ENCODE results near the gene ZBTB7C.

The ZBTB7C gene

GRCh38 chr18:48046843-48047242 lies 362.3 kb downstream of the ZBTB7C start:
- H3K4me3 ChIP-seq (replicated peaks; ENCODE audit: low read depth, low read length) = no peak overlapping the region
- no peak for TF ChIP-seq CTCF (IDR thresholded peaks at IDR 0.05; ENCODE audit: low read length, missing control alignments)
- no peak for DNase-seq (ENCODE audit: low read depth)

GRCh38 chr18:48045744-48046143 lies 363.4 kb downstream of the ZBTB7C start:
- no peak for TF ChIP-seq CTCF (IDR thresholded peaks at IDR 0.05; ENCODE audit: low read length, missing control alignments)
- no peak overlapping the region for H3K4me3 ChIP-seq (replicated peaks; ENCODE audit: low read depth, low read length)
- DNase-seq (ENCODE audit: low read depth) = no peak

GRCh38 chr18:48044944-48045343 lies 364.2 kb downstream of the ZBTB7C start:
- no peak for DNase-seq (ENCODE audit: low read depth)
- TF ChIP-seq CTCF (IDR thresholded peaks at IDR 0.05; ENCODE audit: low read length, missing control alignments) = no peak
- no peak overlapping the region for H3K4me3 ChIP-seq (replicated peaks; ENCODE audit: low read depth, low read length)

- no peak for TF ChIP-seq CTCF (IDR thresholded peaks at IDR 0.05; ENCODE audit: low read length, missing control alignments)
- DNase-seq (ENCODE audit: low read depth) = no peak
- no peak overlapping the region for H3K4me3 ChIP-seq (replicated peaks; ENCODE audit: low read depth, low read length)
Observed at GRCh38 chr18:48043166-48043565, 366.0 kb downstream of the ZBTB7C start.

GRCh38 chr18:48042431-48042830 lies 366.8 kb downstream of the ZBTB7C start:
- no peak for DNase-seq (ENCODE audit: low read depth)
- no peak for TF ChIP-seq CTCF (IDR thresholded peaks at IDR 0.05; ENCODE audit: low read length, missing control alignments)
- no peak overlapping the region for H3K4me3 ChIP-seq (replicated peaks; ENCODE audit: low read depth, low read length)

GRCh38 chr18:48040457-48041110 lies 368.6 kb downstream of the ZBTB7C start:
- H3K4me3 ChIP-seq (replicated peaks; ENCODE audit: low read depth, low read length) = no peak overlapping the region
- DNase-seq (ENCODE audit: low read depth) = no peak
- TF ChIP-seq CTCF (IDR thresholded peaks at IDR 0.05; ENCODE audit: low read length, missing control alignments) = no peak

- no peak for TF ChIP-seq CTCF (IDR thresholded peaks at IDR 0.05; ENCODE audit: low read length, missing control alignments)
- H3K4me3 ChIP-seq (replicated peaks; ENCODE audit: low read depth, low read length) = no peak overlapping the region
- no peak for DNase-seq (ENCODE audit: low read depth)
Observed at GRCh38 chr18:48039769-48040215, 369.4 kb downstream of the ZBTB7C start.

All from fibroblast of pulmonary artery (primary cell).